Endometrial microvascular endothelial cells (primary cell): ENCODE measurements around the gene RSAD1. TPM values are rescaled to one million over a fixed set of nuclear protein-coding genes. Genes with fewer than 3 reads are reported as not detected.

ENCODE experiments used
- in situ Hi-C: cut with HindIII; loops from 2 replicates; pipeline ENCODE4 v1.10.0; 2017; ENCODE audit warnings: low sequenced_read_pairs, low pct_unique_long_range_greater_than_20kb; ENCODE audit errors: inconsistent ontology term
- total RNA-seq: library from RNA; depleted of rRNA; stranded (reverse); fragments of >200 nt; gene quantifications from one replicate; pipeline ENCODE4 v1.2.3, GENCODE V29; 2015; ENCODE audit errors: inconsistent ontology term

Gene RSAD1
- total RNA-seq, 1 donor from 2014 or later, result 33.2 TPM

DNA sequence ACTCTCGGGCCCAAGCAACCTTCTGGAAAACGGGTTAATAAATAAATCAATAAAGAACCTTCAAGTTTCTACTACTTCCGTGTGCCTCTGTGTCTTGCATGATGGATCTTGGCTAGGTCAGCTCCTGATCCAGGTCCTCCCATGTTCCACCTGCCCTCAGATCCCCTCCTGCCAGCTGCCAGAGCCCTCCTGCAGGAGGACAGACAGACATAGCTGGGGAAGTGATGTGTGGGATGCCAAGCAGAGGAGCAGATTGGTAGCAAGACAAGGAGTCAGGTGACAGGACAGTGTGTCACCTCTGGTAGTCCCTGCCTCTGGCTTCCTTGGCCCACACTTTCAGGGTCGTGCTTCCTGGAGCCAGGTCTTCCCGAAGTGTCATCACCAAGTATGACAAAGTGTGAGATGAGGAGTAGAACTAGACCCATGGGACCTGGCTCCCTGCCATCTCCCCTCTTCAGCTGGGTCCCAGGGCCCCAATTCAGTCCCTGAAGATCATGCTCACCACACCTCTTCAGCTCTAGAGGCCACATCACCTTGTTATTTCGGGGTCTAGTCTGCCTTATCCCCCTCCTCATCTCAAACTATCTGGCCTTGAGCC is 52.9 kb downstream of the RSAD1 start:
- in situ Hi-C loops, result no loop called here

DNA sequence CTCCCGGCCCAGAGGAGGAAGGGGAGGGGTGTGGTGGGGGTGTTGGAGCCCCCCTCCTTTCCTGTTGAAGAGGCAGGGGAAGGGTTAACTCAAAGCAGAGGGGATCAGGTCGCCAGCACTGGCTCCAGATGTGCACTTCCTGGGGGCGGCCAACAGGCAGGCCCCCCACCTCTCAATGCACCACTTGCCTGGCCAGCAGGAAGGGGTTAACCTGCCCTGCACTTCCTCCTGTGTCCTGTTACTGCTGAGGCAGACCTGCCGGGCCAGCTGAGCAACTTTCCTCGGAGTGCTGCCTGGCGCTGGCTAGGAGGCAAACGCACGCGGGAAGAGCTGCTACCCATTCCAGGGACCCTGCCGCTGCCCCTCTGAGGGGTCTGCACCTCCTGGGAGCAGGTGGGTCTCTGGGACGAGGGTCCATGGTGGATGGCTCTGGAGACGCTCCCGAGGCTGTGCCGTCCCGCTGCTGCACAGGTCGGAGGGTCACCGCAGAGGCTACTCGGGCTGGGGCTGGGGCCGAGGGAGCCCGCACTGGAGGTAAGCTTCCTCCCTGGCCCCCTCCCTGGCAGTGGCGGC is 53.9 kb downstream of the RSAD1 start, which contains the start of gene EPN3:
EPN3 (plus strand) TSS at position 284 of the 573 bp plus-strand sequence. CDS start 3,822 bp downstream, outside the sequence.
- in situ Hi-C loops, result no loop called here

DNA sequence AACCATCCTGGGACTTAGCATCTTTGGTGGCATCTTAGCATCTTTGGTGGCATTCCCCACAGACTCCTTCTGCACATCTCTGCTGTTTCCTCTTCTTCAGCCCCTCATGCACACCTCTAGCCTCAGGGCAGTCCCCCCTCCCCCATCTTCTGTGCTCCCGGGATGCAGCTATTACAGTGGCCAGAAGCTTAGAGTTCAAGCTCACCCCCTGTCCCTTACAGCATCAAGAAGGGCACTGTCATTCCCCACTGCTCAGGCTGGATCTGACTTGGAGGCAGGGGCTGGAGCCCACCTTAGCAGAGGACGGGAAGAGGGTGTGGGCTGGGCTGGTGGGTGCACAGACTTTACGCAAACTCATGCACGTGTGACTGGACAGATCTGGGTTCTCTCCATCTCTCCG is 54.5 kb downstream of the RSAD1 start:
- in situ Hi-C loops, result no loop called here

DNA sequence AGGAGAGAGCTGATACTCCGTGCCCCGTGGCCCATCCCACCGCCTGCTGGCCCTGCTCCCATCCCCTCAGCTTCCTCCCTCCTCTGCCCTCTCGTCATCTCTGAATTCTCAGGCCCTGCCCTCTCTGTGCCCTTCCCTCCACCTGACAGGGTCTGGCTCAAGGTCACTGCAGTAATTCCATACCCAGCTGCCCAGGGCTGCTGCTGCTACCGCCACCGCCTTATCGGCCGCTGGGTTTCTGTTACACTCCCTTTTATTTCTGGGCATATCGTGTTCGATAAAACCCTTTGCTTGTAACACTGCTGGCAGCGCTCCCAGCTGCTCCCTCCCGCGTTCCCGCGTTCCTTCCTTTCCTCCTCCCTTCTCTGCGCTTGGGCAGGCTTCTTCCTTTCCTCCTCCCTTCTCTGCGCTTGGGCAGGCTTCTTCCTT is 55.1 kb downstream of the RSAD1 start:
- in situ Hi-C loops, result no loop called here

DNA sequence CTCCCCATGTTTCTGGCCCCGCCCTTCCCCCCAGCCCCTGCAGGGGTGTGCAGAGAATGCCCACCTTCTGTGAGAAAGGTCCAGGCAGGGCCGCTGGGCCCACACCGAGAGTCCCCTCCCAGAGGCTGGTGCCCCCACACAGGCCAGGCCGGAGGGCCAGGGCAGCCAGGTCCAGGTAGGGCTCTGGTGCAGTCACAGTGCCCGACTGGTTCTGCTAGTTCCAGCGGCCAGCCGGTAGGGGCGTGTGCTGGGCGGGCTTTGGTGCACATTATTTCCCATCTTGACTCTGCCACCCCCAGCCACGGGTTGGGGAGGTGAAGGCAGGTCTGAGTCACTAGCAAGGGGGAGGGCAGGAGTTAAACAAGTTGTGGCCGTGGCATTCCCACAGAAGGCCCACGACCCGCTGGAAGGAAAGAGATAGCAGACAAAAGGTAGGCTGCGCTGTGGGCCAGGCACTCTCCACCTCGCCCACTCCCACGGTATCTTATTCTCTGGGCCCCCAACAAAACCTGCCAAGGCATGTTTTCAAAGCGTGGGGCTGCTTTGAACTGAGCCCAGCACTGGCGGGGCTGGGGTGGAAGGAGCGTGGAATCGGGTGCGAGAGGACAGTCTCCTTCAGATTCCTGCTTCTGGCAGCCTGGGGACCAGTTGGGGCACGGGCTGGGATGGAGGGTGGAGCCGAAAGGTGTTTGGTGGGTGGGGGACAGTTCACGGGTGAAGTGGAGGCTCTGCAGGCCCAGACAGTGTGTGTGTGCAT is 55.7 kb downstream of the RSAD1 start:
- in situ Hi-C loops, result no loop called here

DNA sequence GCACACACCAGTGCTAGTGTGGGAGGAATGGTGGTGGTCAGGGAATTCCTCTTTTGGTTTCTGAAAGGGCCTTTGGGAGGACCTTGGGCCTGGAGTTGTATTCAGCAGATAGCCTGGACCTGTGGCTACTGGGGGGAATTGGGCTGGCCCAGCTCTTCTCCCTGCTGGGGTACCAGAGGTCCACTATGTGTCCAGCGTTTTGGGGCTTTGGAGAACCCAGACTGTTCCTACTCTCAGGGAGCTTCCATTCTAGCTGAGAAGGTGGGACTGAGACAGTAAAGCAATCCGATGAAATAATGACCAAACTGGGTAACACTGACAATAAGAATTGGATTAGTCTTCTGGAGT is 56.3 kb downstream of the RSAD1 start:
- in situ Hi-C loops, result no loop called here

DNA sequence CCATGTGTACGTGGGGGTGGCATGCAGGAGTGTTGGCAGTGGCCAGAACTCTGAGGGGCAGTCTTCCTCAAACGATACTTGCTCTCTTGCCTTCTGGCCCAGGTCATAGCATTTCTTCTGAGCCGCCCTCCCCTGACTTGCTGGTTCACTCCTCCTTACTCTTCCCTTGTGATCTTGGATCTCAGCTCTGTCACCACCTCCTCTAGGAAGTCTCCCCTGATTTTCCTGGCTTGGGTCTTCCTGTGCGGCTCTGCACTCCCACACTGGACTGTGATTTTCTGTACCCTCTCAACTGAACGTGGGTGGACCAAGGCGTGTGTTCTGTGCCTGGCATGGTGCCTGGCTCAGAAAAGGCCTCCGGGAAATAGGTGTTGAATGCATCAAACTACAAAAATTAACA is 56.7 kb downstream of the RSAD1 start:
- in situ Hi-C loops, result no loop called here

Other genes starting within 250 kb of the RSAD1 start
- gene TMEM92, start 204.4 kb upstream of the RSAD1 start, total RNA-seq, result not detected
- 51.2 TPM for gene XYLT2, start 132.7 kb upstream of the RSAD1 start, total RNA-seq
- gene MRPL27, start 105.7 kb upstream of the RSAD1 start, total RNA-seq, result 132 TPM
- gene EME1, start 105.6 kb upstream of the RSAD1 start, total RNA-seq, result 3.1 TPM
- 276 TPM for gene LRRC59, start 81.3 kb upstream of the RSAD1 start, total RNA-seq
- 25.8 TPM for gene ACSF2, start 52.6 kb upstream of the RSAD1 start, total RNA-seq
- gene CHAD, start 10.0 kb upstream of the RSAD1 start, total RNA-seq, result not detected
- 5.5 TPM for gene MYCBPAP, start 29.6 kb downstream of the RSAD1 start, total RNA-seq
- gene EPN3, start 53.9 kb downstream of the RSAD1 start, total RNA-seq, result not detected
- 90.3 TPM for gene SPATA20, start 68.3 kb downstream of the RSAD1 start, total RNA-seq
- not detected for gene CACNA1G, start 81.9 kb downstream of the RSAD1 start, total RNA-seq
- gene ABCC3, start 156.0 kb downstream of the RSAD1 start, total RNA-seq, result 34.9 TPM
- gene ANKRD40, start 229.1 kb downstream of the RSAD1 start, total RNA-seq, result 43.2 TPM
- gene LUC7L3, start 240.7 kb downstream of the RSAD1 start, total RNA-seq, result 15.7 TPM